H4 (cell line): ENCODE measurements around the gene MROH2A. TPM values are rescaled to one million over a fixed set of nuclear protein-coding genes. Genes with fewer than 3 reads are reported as not detected.
"Not testable (repeated sequence)": the region's sequence is repeated elsewhere in the genome, so short reads cannot be mapped to it uniquely, and the experiment has no call there.

ENCODE experiments used
- DNase-seq: peaks from one replicate; pipeline ENCODE4 v3.0.0-alpha.2; 2015; ENCODE audit warnings: low spot score
- total RNA-seq: library from RNA; depleted of rRNA; stranded (reverse); fragments of >200 nt; shearing (Covaris generic); gene quantifications from 2 replicates; pipeline ENCODE4 v1.2.3, GENCODE V29; 2014; rRNA removed

The MROH2A gene, protein sequence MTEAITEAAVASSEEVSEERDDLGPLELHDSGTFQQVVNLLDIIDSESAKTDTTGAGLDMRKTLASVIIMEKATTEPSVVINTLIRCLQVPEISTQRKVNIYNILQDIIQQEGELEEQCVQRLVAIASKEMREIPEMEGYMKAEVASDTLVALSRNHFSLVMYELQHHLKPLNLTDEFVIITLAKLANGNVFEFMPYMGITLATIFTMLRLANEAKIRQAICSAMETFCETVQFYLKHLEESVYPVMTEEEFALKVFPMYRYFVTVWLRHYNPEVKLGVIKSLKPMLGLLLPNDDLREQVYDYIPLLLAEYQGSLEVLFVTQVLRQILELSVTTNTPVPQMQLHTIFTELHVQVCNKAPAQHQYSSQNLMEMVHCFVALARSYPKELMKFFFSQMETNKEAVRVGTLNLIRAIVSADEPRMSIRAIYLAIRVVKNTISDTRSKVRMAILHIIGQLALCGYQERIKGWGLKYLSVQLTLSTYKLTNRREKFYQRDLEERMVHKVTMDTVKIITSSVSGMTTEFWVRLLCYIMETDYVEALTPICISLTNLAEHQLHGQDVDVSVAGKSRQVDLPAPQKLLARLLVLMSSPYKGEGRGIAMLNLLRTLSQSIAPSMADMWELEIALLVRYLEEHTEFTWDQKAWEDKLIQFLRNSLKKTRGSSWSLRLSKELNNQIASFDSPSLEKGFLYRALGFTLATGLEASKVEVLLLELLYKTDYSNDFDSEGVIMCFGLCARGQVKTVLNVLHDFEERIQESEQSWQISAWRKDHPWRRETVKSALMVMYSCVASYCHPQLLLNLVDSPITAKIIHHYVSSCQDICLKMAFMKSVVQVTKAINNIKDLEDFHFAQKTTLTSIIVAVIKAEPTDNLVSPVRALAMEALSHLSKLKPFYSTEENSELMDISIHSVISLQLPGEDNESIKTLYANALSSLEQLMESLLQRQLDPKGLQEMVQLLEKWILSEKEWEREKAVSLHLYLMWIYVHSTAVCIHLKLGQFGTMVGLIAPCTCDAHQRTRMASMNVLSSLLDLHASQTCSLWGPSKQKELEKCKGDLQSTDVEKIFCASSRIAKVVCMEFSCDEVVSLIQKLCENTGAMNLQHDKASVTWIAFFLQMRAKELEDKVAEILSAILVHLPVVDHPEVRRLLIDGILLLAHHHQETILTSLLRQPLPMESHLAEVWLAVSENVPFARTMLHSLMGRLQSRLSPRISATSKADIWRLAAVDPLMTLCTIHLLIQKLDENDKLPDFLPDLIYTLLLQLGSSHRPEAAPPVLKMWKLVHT (N-terminal part only)
- total RNA-seq, result 0.02 TPM in 1 of 2 replicates, not detected in the other

DNA sequence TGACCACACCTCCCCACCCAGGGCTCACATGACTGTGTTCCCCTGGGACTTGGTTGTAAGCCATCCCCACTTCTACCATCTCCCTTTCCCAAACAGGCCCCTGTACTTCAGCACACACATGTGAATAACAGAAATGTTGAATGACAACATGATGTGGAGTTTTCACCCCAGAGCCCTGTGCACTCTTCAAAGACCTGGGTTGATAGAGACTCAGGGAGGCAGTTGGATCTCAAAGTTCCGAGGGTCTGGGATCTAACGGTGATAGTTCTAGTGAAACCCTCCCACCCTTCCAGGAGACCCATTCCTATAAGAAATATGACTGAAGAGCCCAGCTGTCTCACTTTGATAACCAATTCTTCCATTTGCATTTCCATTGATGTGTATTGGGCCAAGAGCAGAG lies at the start of gene MROH2A:
TSS of gene MROH2A (plus strand) at position 301 of the 400 bp plus-strand sequence. CDS start 1,029 bp downstream, outside the sequence.
- no peak for DNase-seq

DNA sequence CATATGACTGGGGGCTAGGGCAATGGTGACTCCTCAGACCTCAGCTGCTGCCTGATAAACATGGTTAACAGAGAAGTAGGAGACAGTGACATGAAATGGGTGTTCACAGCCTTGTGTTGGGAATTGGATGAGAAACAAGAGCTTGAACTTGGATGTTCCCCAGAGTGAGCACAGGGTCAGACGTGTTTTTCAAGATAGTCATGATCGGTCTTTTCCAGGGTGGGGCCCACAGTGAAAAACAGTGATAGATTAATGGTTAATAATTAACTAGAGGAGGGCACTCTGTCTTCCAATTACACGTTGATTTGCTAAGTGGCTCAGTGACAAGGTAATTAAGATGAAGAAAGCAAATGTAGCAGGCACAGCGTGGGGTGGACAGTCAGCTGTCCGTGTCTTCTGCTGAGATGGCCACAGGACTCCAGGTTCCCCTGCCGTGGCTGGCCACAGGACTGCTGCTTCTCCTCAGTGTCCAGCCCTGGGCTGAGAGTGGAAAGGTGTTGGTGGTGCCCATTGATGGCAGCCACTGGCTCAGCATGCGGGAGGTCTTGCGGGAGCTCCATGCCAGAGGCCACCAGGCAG lies 49.3 kb upstream of the MROH2A start, which contains the start of gene UGT1A3:
TSS of gene UGT1A3 (plus strand) at position 320 of the 579 bp plus-strand sequence. CDS start at position 405, 85 bp downstream.
- DNase-seq, result no peak

DNA sequence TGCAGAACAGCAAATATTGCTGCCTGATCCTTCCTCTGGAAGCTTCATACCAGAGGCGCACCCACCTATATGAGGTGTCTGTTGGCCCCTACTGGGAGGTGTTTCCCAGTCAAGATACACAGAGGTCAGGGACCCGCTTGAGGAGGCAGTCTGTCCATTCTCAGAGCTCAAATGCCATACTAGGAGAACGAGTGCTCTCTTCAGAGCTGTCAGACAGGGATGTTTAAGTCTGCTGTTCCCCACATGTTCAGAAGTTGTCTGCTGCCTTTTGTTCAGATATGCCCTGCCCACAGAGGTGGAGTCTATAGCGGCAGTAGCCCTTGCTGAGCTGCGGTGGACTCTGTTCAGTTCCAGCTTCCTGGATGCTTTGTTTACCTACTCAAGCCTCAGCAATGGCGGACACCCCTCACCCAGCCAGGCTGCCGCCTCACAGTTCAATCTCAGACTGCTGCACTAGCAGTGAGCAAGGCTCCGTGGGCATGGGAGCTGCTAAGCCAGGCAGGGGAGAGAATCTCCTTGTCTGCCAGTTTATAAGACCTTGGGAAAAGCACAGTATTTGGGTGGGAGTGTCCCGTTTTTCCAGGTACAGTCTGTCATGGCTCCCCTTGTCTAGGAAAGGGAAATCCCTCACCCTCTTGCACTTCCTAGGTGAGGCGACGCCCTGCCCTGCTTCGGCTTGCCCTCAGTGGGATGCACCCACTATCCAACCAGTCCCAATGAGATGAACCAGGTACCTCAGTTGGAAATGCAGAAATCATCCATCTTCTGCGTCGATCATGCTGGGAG lies 41.1 kb upstream of the MROH2A start:
- not testable (repeated sequence) for DNase-seq

DNA sequence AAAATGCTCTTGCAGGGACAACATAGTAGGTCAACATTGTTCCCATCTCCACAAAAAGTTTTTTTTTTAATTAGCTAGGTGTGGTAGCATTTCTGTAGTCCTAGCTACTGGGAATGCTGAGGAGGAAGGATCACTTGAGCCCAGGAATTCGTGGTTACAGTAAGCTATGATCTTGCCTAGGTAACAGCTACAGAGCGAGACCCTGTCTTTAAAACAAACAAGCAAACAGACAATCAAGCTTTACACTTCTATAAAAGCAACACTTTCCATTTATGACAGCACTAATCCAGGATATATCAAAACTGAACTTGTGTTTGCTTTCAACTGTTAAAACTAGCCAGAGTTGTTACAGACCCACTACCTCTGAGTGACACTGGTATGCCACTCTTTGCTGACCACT lies 37.3 kb upstream of the MROH2A start:
- DNase-seq, result no peak

DNA sequence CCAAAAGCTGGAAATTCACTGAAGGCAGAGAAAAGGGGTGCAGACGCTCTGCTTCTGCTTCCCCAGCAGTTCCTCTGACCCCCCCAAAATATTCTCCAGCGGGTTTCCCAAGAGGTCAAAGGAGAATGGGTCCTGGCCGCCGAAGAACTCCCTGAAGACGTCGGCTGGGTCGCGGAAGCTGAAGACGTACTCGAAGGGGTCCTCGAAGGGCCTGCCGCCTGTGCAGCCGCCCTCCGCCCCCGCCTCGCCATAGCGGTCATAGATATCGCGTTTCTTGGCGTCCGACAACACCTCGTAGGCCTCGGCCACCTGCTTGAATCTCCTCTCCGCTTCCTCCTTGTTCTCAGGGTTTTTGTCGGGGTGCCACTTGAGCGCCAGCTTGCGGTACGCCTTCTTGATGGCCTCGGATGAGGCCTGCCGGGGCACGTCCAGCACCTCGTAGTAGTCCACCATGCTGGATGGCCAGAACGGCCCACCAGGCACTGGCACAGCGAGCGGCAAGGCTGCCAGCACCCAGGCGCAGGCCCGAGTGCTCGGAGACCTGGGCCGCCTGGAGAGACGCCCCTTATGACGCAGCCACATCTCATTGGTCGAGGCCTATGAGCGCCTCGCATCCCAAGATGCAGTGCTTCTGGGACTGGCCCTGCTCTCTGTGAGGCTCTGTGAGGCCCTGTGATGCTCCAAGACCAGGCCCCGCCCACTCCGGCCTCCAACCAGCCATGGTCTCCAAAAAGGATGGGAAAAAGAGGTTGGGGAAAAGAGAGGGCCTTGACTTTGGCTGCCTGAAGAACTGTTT lies 34.5 kb upstream of the MROH2A start:
- DNase-seq, result no peak

DNA sequence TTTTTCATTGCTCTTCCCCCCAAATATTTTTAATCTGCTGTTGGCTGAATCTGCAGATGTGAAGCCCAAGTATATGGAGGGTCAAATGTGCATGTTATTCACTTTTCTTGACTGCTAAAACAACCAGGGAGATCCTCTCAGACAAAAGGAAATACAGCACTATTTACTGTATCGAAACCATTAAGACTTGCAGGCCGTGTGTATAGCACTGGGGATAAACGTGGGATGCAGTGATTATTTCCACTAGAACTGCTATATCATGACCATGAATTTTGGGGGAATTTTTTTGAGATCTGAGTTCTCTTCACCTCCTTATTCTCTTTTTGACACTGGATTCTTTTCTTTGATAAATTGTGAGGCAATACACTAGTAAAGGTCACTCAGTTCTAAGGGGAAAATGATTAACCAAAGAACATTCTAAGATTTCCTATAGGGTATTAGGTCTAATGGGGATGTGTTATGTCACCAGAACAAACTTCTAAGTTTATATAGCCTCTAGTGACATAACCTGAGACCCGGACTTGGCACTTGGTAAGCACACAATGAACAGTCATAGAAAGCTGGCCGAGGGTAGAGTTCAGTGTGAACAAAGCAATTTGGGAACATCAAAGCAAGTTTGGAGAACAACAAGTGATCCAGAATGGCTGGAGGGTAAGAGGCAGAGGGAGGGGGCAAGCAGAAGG lies 32.9 kb upstream of the MROH2A start:
- DNase-seq, result no peak

DNA sequence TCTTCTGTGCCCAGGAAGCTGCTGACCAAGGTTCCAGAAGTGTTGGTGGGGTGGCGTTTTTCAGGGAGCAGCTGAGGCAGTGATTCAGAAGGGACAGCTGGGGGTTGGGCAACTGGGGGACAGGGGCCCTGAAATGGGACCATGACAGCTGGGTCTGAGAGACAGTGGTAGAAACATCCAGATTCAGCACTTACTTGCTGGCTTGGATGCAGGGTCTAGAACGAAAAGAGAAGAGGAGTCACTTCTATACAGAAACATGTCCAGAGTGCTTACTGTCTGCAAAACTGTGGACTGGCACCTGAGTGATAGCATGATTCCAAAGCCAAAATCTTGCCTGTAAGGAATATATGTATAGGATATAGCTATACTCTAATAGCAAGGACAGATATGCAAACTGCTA lies 32.3 kb upstream of the MROH2A start:
- not testable (repeated sequence) for DNase-seq

DNA sequence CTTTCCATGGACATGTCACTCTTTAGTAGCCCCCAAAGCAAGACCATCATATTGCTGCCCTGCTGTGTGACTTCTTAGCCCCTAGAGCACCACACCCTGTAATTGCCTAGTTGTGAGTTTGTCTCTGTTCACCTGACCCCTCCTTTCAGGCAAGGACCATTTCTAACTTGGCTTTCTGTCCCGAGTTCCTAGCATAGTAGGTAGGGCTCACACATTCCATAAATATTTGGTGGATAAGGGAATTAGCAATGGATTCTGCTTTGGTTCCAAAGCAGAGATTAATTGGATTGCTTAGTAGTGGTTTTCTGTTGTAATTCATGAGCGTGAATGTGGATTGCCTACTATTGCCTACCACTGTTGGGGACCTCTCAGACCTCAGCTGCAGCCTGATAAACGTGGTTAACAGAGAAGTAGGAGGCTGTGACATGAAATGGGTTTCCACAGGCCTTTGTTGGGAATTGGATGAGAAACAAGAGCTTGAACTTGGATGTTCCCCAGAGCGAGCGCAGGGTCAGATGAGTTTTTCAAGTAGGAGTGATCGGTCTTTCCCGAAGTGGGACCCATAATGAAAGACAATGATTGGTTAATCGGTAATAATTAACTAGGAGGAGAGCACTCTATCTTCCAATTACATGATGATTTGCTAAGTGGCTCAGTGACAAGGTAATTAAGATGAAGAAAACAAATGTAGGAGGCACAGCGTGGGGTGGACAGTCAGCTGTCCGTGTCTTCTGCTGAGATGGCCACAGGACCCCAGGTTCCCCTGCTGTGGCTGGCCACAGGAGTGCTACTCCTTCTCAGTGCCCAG lies 31.5 kb upstream of the MROH2A start:
- DNase-seq, result no peak

DNA sequence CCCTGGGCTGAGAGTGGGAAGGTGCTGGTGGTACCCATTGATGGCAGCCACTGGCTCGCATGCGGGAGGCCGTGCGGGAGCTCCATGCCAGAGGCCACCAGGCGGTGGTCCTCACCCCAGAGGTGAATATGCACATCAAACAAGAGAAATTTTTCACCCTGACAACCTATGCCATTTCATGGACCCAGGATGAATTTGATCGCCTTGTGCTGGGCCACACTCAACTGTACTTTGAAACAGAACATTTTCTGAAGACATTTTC lies 30.9 kb upstream of the MROH2A start:
- DNase-seq, result no peak

DNA sequence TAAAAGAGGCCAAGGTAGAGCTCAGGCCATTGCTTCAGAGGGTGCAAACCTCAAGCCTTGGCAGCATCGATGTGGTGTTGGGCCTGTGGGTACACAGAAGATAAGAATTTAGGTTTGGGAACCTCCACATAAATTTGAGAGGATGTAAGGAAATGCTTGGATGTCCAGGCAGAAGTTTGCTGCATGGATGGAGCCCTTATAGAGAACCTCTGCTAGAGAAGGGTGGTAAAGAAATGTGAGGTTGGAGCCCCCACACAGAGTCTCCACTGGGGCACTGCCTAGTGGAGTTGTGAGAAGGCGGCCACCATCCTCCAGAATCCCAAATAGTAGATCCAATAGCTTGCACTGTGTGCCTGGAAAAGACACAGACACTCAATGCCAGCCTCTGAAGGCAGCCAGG lies 27.4 kb upstream of the MROH2A start:
- DNase-seq, result not testable (repeated sequence)

DNA sequence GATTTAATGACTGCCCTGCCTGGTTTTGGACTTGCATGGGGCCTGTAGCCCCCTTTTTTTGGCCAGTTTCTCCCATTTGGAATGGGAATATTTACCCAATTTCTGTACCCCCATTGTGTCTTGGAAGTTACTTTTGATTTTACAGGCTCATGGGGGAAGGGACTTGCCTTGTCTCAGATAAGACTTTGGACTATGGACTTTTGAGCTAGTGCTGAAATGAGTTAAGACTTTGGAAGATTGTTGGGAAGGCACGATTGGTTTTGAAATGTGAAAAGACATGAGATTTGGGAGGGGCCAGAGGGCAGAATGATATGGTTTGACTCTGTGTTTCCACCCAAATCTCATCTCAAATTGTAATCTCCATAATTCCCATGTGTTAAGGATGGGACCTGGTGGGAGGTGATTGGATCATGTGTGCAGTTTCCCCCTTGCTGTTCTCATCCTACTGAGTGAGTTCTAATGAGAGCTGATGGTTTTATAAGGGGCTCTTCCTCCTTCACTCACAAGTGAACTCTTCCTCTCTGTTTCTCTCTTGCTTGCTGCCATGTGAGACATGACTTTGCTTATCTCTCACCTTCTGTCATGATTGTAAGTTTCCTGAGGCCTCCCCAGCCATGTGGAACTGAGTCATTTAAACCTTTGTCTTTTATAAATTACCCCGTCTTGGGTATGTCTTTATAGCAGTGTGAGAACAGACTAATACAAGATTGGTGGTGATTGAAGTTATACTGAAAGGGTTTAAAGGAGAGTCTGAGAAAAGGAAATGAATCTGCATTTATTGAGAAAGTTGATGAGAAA lies 26.7 kb upstream of the MROH2A start:
- not testable (repeated sequence) for DNase-seq

DNA sequence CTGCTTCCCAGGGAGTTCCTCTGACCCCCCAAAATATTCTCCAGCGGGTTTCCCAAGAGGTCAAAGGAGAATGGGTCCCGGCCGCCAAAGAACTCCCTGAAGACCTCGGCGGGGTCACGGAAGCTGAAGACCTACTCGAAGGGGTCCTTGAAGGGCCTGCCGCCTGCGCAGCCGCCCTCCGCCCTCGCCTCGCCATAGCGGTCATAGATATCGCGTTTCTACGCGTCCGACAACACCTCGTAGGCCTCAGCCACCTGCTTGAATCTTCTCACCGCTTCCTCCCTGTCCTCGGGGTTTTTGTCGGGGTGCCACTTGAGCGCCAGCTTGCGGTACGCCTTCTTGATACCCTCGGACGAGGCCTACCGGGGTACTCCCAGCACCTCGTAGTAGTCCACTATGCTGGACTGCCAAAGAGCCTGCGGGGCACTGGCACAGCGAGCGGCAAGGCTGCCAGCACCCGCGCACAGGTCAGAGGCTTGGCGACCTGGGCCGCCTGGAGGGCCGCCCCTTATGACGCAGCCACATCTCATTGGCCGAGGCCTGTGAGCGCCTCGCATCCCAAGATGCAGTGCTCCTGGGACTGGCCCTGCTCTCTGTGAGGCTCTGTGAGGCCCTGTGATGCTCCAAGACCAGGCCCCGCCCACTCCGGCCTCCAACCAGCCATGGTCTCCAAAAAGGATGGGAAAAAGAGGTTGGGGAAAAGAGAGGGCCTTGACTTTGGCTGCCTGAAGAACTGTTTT lies 23.1 kb upstream of the MROH2A start:
- no peak for DNase-seq

DNA sequence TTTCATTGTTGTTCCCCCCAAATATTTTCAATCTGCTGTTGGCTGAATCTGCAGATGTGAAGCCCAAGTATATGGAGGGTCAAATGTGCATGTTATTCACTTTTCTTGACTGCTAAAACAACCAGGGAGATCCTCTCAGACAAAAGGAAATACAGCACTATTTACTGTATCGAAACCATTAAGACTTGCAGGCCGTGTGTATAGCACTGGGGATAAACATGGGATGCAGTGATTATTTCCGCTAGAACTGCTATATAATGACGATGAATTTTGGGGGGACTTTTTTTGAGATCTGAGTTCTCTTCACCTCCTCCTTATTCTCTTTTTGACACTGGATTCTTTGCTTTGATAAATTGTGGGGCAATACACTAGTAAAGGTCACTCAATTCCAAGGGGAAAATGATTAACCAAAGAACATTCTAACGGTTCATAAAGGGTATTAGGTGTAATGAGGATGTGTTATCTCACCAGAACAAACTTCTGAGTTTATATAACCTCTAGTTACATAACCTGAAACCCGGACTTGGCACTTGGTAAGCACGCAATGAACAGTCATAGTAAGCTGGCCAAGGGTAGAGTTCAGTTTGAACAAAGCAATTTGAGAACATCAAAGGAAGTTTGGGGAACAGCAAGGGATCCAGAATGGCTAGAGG lies 21.6 kb upstream of the MROH2A start:
- DNase-seq, result peak; percentile 47

DNA sequence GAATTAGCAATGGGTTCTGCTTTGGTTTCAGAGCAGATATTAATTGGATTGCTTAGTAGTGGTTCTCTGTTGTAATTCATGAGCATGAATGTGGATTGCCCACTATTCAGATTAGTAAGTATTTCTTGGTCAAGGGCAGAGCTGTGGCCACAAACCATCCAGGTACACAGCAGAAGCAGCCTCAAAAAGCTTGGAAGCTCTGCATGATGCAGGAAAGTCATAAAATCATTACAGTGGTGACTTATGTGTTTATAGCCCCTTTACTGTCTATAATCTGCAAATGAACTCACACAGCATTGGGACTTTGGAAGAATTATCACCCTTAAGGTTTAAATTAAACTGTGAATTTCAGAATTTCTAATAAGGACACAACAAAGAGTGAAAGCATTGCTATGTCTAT lies 20.0 kb upstream of the MROH2A start:
- DNase-seq, result no peak

DNA sequence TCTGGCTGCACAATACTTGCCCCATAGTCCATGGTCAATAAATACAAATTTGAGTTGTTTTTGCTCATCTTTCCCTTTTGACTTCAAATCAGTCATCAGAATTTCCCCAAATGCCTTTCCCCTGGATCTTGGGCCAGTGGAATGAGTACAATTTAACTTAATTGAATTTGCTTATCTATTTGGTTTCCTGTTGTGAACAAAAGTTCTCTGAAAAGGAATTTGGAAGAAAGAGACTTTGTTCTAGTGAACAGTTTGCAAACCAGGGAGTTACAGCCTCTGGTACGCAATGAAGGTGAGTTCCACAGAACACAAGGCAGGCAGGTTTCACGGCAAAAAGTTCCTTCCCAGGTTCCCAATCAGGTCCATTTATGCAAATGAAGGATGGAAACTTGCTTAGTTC lies 19.3 kb upstream of the MROH2A start:
- DNase-seq, result no peak

DNA sequence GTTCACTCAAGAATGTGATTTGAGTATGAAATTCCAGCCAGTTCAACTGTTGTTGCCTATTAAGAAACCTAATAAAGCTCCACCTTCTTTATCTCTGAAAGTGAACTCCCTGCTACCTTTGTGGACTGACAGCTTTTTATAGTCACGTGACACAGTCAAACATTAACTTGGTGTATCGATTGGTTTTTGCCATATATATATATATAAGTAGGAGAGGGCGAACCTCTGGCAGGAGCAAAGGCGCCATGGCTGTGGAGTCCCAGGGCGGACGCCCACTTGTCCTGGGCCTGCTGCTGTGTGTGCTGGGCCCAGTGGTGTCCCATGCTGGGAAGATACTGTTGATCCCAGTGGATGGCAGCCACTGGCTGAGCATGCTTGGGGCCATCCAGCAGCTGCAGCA lies 18.1 kb upstream of the MROH2A start, which contains the start of gene UGT1A1:
TSS of gene UGT1A1 (plus strand) at position 228 of the 400 bp plus-strand sequence. CDS start at position 246, 18 bp downstream.
- DNase-seq, result no peak
